Upper lobe of left lung (tissue), 6 donors: ENCODE measurements around the gene PELI2. TPM values are rescaled to one million over a fixed set of nuclear protein-coding genes. Genes with fewer than 3 reads are reported as not detected.

Experiments used
- ATAC-seq, 2 donors: fragments of 200-7000 bp; cut with Tn5 transposase; one replicate each; pipeline ENCODE4 v1.9.1; 2022; ENCODE audit warnings: mild to moderate bottlenecking in 2 of 2, moderate library complexity in 2 of 2; ENCODE audit not compliant: low FRiP score in 2 of 2
- DNase-seq, 2 donors: peaks; one replicate each; pipeline ENCODE4 v3.0.0-alpha.2; 2019 to 2020
- H3K27ac ChIP-seq, 4 donors: fragments of 200-600 bp; sonication (generic); one replicate each; pipeline ENCODE4 v1.5.1; 2016 to 2019
- H3K27me3 ChIP-seq, 4 donors: fragments of 200-600 bp; sonication (generic); one replicate each; pipeline ENCODE4 v1.5.1; 2017 to 2019
- H3K36me3 ChIP-seq, 4 donors: fragments of 200-600 bp; sonication (generic); one replicate each; pipeline ENCODE4 v1.5.1; 2016 to 2019
- H3K4me1 ChIP-seq, 4 donors: fragments of 200-600 bp; sonication (generic); one replicate each; pipeline ENCODE4 v1.5.1; 2018 to 2019
- H3K4me3 ChIP-seq, 4 donors: fragments of 200-600 bp; sonication (generic); one replicate each; pipeline ENCODE4 v1.5.1; 2017 to 2019; ENCODE audit warnings: mild to moderate bottlenecking in 2 of 4, moderate library complexity in 1 of 4
- H3K9me3 ChIP-seq, 4 donors: fragments of 200-600 bp; sonication (generic); one replicate each; pipeline ENCODE4 v1.5.1; 2018 to 2019
- CTCF ChIP-seq, 6 experiments: fragments of 450-650 bp in 4 of 6; fragments of 200-600 bp in 2 of 6; sonication (generic) in 2 of 6; IDR thresholded peaks; one replicate each; pipeline ENCODE4 v1.5.1; 2016 to 2019; ENCODE audit warnings: antibody characterized with exemption in 6 of 6
- EP300 ChIP-seq, 4 donors: sonication (generic); formaldehyde crosslinking; IDR thresholded peaks; one replicate each; pipeline ENCODE4 v1.5.1; 2017; ENCODE audit warnings: antibody characterized with exemption in 4 of 4, control low read depth in 2 of 4
- POLR2A ChIP-seq, 4 donors: fragments of 450-650 bp; IDR thresholded peaks; one replicate each; pipeline ENCODE4 v1.5.1; 2016 to 2017; ENCODE audit warnings: antibody characterized with exemption in 4 of 4, mild to moderate bottlenecking in 2 of 4
- POLR2AphosphoS5 ChIP-seq, 2 donors: sonication (generic); formaldehyde crosslinking; IDR thresholded peaks; one replicate each; pipeline ENCODE4 v1.5.1; 2017; ENCODE audit warnings: antibody characterized with exemption in 2 of 2
- WGBS, 2 donors: methylation state at CpG; one replicate each; pipeline ENCODE4 v1.1.5; 2017 to 2018; 5-methylcytosine and 5-hydroxymethylcytosine counted together
- total RNA-seq, 6 donors: library from RNA; depleted of rRNA in 4 of 6; stranded (reverse); fragments of >200 nt in 4 of 6; gene quantifications; one replicate each; pipeline versions ENCODE4 v1.1.0 to v1.2.1, GENCODE V29; 2016 to 2021
- donor health status: DM: no; HTN: no; CAD: no; lungs with moderate emphysema.
- donor health status: DM: no; HTN: yes; CAD: no; lungs with severe emphysema.

The PELI2 gene
- total RNA-seq, 6 donors from 2014 or later: 9.0 to 21.6 (median 17.9) TPM

- Histone ChIP-seq H3K4me1 (peaks cover 0 to 28% (median 14%) of the 10 kb centered on the region in 4 donors), H3K27me3 (no peaks in the 10 kb centered on the region), H3K9me3 (no peaks in the 10 kb centered on the region), H3K27ac (no peak overlapping the region), H3K4me3 (no peak overlapping the region), H3K36me3 (no peaks in the 10 kb centered on the region)
- no peak for TF ChIP-seq POLR2A (IDR thresholded peaks at IDR 0.05)
- TF ChIP-seq CTCF (IDR thresholded peaks at IDR 0.05): no peak
- no peak for TF ChIP-seq EP300 (IDR thresholded peaks at IDR 0.05)
- no peak for TF ChIP-seq POLR2AphosphoS5 (IDR thresholded peaks at IDR 0.05)
- WGBS, 2 donors: 33 to 35% methylated on average over 2 of the region's 2 CpGs
- ATAC-seq: no peak
- no peak for DNase-seq
Measured at GRCh38 chr14:56206596-56206995, 88.4 kb downstream of the PELI2 start.

- 74 to 76% methylated on average over 2 to 3 of the region's 3 CpGs for WGBS, 2 donors
- Histone ChIP-seq H3K4me1 (peaks cover 0 to 28% (median 18%) of the 10 kb centered on the region in 4 donors), H3K4me3 (no peak overlapping the region), H3K9me3 (no peaks in the 10 kb centered on the region), H3K27me3 (no peaks in the 10 kb centered on the region), H3K36me3 (no peaks in the 10 kb centered on the region), H3K27ac (no peak overlapping the region)
- no peak for TF ChIP-seq POLR2A (IDR thresholded peaks at IDR 0.05)
- TF ChIP-seq CTCF (IDR thresholded peaks at IDR 0.05): no peak
- TF ChIP-seq POLR2AphosphoS5 (IDR thresholded peaks at IDR 0.05): no peak
- TF ChIP-seq EP300 (IDR thresholded peaks at IDR 0.05): no peak
- ATAC-seq: peak in 1 of 2 donors; percentile 31
- peak in 1 of 2 donors; percentile 37 for DNase-seq
Measured at GRCh38 chr14:56207626-56208292, 89.5 kb downstream of the PELI2 start.

- TF ChIP-seq POLR2A (IDR thresholded peaks at IDR 0.05) (no peak), EP300 (IDR thresholded peaks at IDR 0.05) (no peak), CTCF (IDR thresholded peaks at IDR 0.05) (no peak), POLR2AphosphoS5 (IDR thresholded peaks at IDR 0.05) (no peak)
- no peak overlapping the region for H3K27ac ChIP-seq
- no peak for ATAC-seq
- H3K4me3 ChIP-seq: no peak overlapping the region
- DNase-seq: no peak
- WGBS, 2 donors: 71 to 73% methylated on average over 3 of the region's 3 CpGs
- peaks cover 0 to 28% (median 18%) of the 10 kb centered on the region in 4 donors for H3K4me1 ChIP-seq
- H3K36me3 ChIP-seq: no peaks in the 10 kb centered on the region
- no peaks in the 10 kb centered on the region for H3K9me3 ChIP-seq
- H3K27me3 ChIP-seq: no peaks in the 10 kb centered on the region
Measured at GRCh38 chr14:56208520-56208919, 90.3 kb downstream of the PELI2 start.

GRCh38 chr14:56210571-56210970, 92.4 kb downstream of the PELI2 start:
- 72 to 77% methylated on average over 2 of the region's 2 CpGs for WGBS, 2 donors
- no peak for ATAC-seq

GRCh38 chr14:56211084-56211483, 92.9 kb downstream of the PELI2 start:
- Histone ChIP-seq H3K36me3 (no peaks in the 10 kb centered on the region), H3K27ac (no peak overlapping the region), H3K4me1 (peaks cover 0 to 16% (median 10%) of the 10 kb centered on the region in 4 donors), H3K4me3 (no peak overlapping the region), H3K27me3 (no peaks in the 10 kb centered on the region), H3K9me3 (no peaks in the 10 kb centered on the region)
- ATAC-seq (no peak), DNase-seq (no peak)
- WGBS, 2 donors: 83 to 85% methylated on average over 3 of the region's 3 CpGs
- no peak for TF ChIP-seq EP300 (IDR thresholded peaks at IDR 0.05)
- TF ChIP-seq POLR2AphosphoS5 (IDR thresholded peaks at IDR 0.05): no peak

More at GRCh38 chr14:56210571-56210970, 92.4 kb downstream of the PELI2 start:
- Histone ChIP-seq H3K27ac (no peak overlapping the region), H3K27me3 (no peaks in the 10 kb centered on the region), H3K36me3 (no peaks in the 10 kb centered on the region), H3K9me3 (no peaks in the 10 kb centered on the region), H3K4me3 (no peak overlapping the region), H3K4me1 (peaks cover 0 to 18% (median 15%) of the 10 kb centered on the region in 4 donors)
- no peak for DNase-seq
- TF ChIP-seq POLR2AphosphoS5 (IDR thresholded peaks at IDR 0.05): no peak

GRCh38 chr14:56211844-56212243, 93.6 kb downstream of the PELI2 start:
- Histone ChIP-seq H3K36me3 (no peaks in the 10 kb centered on the region), H3K4me3 (no peak overlapping the region), H3K9me3 (no peaks in the 10 kb centered on the region), H3K27ac (no peak overlapping the region), H3K27me3 (no peaks in the 10 kb centered on the region), H3K4me1 (peaks cover 7 to 19% (median 14%) of the 10 kb centered on the region in 4 donors)
- DNase-seq (no peak), ATAC-seq (no peak)
- TF ChIP-seq POLR2AphosphoS5 (IDR thresholded peaks at IDR 0.05): no peak
- 75 to 83% methylated on average over 2 of the region's 2 CpGs for WGBS, 2 donors
